Mesenteric fat pad (tissue), 1 donor: ENCODE results near the gene GPR78. TPM values are rescaled to one million over a fixed set of nuclear protein-coding genes. Genes with fewer than 3 reads are reported as not detected.
"Not testable (repeated sequence)": the region's sequence is repeated elsewhere in the genome, so short reads cannot be mapped to it uniquely, and the experiment has no call there.

Experiments used
- DNase-seq: peaks from one replicate; pipeline ENCODE4 v3.0.0-alpha.2; 2020; ENCODE audit warnings: low spot score
- total RNA-seq: library from RNA; stranded (reverse); fragmentation: NEBNext Ultra II Directional; extraction: Animal tissue kit (Norgen Biotek cat#: 25700); gene quantifications from one replicate; pipeline ENCODE4 v1.2.1, GENCODE V29; 2021
- donor health status: DM: yes; HTN: yes; CAD: no.

GPR78 gene
- total RNA-seq, 1 donor from 2014 or later: not detected

GRCh38 chr4:8614365-8615193, 34.4 kb downstream of the GPR78 start:
- no peak for DNase-seq

- no peak for DNase-seq
Measured at GRCh38 chr4:8615366-8615765, 35.2 kb downstream of the GPR78 start.

DNA sequence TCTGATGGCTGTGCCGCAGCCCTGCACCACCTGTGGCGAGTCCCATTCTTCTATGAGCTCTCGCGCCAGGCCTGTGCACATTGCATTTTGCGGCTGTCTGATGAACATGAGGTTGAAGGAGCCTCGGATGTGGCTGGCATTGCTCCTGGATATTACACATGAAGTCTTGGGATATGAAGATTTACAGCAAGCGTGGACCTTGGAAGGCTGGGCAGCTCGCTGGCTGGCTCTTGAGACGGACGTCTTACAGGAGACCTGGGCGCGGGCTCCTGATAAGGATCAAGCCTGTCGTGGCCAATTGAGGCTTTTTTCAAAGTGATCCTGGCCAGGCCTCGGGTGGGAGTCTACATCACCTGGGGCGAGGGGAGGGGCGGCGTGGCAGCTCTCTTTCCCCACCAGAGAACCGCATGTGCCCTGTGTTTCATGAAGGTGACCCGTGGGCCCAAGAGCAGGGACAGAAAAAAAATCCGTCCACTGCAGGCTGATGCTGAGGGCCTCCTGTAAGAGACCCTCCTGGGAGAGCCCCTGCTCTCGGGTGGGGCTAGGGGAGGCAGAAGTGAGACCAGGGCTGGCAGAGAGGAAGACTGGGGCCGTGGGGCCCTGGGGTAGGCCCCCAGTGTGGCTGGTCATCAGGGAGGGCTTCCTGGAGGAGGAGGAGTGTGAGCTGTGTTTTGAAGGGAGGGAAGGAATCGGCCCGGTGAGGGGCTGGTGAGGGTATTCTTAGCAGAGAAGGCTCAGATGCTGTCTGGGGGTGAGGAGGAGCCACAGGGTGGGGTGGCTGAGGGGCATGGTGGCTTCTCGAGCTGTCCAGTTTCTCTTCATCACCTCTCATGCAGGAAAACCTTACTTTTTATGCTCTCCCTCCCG, 36.0 kb downstream of the GPR78 start:
- DNase-seq: no peak

DNA sequence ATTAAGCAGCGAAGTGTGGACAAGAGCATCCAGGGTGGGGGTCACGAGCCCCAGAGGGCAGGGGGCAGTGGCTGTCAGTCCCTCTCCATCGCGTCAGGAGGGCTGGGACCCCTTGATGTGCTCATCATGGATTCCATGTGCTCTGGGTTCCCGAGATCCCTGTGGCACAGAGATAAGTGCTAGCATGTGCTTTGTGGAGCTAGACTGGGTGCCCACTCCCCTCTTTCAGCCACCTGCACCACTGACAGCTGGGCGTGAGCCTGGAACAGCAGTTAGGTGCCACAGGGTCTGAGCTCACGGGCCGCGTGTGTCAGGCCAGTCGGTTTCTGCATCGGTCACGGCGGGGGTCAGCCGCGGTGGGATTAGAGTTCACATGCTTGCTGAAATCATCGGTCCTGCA, 36.6 kb downstream of the GPR78 start:
- no peak for DNase-seq

- DNase-seq: no peak
Measured at GRCh38 chr4:8617486-8618040, 37.4 kb downstream of the GPR78 start.

GRCh38 chr4:8618421-8618820, 38.2 kb downstream of the GPR78 start:
- no peak for DNase-seq

- no peak for DNase-seq
Measured at GRCh38 chr4:8618961-8619720, 38.9 kb downstream of the GPR78 start.

DNA sequence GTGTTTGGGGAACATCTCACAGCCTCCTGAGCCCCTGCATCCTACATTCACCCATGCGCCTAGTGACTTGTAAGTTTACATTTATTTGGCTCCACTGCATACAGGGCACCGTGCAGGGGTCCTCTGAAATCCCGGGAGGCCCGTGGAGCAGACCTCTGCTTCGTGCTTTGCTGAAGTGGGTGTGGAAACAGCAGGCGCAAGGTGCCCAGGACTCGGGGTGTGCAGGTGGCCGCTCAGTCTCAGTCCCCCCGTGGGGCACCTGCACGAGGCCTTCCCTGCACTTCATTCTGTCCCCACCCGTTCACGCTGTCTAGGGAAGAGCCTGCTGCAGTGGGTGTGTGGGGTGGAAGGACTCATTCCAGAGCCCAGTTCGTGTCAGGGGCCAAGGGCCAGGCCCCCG, 40.9 kb downstream of the GPR78 start:
- not testable (repeated sequence) for DNase-seq

GRCh38 chr4:8624601-8625272, 44.5 kb downstream of the GPR78 start:
- DNase-seq: not testable (repeated sequence)

GRCh38 chr4:8630240-8630905, 50.2 kb downstream of the GPR78 start:
- DNase-seq: not testable (repeated sequence)

GRCh38 chr4:8631896-8632295, 51.7 kb downstream of the GPR78 start:
- DNase-seq: not testable (repeated sequence)

GRCh38 chr4:8634773-8635172, 54.6 kb downstream of the GPR78 start:
- not testable (repeated sequence) for DNase-seq

GRCh38 chr4:8635897-8636554, 55.8 kb downstream of the GPR78 start:
- not testable (repeated sequence) for DNase-seq

Other genes starting within 250 kb of the GPR78 start
- gene ACOX3, start 139.7 kb upstream of the GPR78 start, total RNA-seq: 29.1 TPM
- gene TRMT44, start 139.6 kb upstream of the GPR78 start, total RNA-seq: 23.3 TPM
- gene CPZ, start 12.4 kb downstream of the GPR78 start, total RNA-seq: 9.7 TPM